Amniotic stem cell (primary cell): Measurements from ENCODE around the gene FMNL2.

ENCODE experiments used
- DNase-seq: peaks from one replicate; lab custom pipeline; 2025; lab: John Stamatoyannopoulos, UW

The FMNL2 gene

DNA sequence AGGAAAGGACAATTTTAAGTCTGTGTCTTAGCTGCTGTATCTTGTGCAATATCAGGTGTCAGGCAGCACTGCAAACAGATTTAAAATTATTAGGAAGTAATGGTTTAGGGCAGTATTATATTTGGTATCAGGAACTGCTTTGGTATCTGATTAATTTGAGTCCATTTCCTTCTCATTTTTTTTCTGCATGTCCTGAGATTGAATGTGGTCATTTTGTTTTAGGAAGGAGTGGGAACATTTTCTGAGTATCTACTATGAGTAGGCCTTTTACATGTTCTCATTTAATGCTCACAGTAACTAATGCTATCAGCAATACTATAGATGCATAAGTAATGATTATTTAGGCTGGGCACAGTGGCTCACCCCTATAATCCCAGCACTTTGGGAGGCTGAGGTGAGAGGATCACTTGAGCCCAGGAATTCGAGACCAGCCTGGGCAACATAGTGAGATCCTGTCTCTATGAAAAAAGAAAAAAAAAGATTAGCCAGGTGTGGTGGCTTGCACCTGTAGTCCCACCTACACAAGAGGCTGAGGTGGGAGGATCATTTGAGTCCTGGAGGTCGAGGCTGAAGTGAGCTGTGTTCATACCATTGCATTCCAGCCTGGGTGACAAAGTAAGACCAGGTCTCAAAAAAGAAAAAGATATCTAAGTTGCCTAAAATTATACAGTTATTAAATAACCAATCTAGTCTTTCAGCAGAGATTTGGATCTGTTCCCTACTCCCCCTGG lies 4.7 kb downstream of the FMNL2 start:
- no peak for DNase-seq

DNA sequence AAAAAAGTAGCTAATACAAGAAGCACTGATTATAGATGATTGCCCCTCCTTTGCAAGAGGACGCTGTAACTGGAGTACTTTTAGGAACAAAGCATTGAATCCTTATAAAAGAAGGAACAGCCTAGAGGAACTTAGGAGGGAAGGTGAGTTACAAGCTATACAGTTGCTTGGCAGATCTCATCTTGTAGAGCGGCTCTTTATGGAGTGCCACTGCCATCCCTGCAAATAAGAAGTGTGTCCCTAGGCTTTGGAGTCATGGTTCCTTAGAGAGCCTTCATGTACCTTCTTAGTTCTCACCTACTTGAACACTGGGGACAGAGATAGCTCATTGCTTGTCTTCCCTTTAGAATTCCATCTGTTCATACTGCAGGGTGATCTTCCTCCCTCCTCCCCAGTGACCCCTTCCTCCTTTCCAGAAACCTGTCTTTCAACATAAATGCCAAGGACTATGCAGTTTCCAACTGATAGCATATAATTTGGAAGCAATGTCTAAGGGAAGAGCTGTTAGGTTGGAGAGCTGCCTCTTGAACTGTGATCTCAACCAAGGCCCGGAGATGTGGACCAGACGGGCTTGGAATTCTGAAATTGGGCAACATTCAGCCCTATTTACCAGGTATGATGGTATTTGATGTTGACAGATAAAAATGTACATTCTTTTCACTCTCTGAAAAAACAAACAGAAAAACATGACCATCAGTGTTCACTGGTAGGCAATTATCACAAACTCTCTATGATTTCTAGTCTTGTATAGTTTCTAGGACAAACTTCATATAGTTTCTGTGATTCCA lies 7.5 kb downstream of the FMNL2 start:
- no peak for DNase-seq

DNA sequence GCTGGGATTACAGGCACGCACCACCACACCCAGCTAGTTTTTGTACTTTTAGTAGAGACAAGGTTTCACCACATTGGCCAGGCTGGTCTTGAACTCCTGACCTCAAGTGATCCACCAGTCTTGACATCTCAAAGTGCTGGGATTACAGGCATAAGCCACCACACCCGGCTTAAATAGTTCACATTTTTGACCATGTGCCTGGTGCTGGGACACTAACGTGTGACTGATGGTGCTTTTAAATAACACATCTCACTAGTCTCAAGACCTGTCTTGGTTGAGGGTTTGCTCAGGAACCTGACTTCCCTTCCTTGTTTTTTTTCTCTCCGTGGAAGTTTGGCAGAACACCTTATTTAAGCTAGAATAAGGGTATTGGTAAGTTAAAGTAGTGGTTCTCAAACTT lies 8.5 kb downstream of the FMNL2 start:
- DNase-seq: no peak

DNA sequence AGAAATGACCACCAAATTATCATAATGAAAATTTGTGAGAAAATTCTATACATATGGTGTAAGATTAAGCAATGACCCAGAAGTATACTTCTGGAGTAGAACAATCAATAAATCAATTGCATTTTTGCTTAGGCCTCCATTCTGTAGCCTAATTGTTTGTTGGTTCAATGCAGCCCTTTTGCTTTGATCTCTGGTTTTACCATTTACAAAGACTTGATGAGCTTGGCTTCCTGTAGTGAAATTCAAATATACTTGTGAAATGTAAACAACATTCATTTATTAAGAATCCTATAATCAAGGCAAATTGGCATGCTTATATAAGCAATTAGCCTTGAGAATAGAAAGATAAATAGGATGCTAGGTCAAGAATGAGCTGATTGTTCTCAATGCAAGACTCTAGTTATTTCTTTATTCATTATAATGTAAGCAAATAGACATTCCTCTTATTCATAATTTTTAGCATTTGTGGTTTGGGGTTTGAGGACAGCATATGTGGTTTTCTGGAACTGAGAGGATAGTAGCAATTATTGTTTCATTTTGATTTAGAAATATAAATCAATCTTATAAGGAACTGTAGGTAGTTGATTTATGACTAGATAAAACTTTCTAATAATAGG lies 9.7 kb downstream of the FMNL2 start:
- DNase-seq: no peak

DNA sequence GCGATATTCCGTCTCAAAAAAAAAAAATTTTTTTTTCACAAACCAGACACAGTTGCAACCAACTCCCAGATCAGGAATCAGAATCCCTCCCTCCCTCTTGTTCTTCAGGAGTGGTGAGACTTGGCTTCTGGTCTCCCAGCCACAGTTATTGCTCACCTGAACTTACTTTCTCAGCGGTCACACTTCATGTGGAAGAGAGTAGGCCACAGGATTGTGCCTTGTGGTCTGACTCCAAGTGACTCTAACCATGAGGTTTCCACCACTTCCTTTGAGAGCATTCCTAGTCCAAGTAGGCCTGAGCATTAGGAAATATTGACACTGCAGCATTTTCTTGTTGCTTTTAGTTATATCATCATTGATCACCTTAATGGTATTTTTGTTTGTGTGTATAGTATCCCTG lies 12.1 kb downstream of the FMNL2 start:
- no peak for DNase-seq

DNA sequence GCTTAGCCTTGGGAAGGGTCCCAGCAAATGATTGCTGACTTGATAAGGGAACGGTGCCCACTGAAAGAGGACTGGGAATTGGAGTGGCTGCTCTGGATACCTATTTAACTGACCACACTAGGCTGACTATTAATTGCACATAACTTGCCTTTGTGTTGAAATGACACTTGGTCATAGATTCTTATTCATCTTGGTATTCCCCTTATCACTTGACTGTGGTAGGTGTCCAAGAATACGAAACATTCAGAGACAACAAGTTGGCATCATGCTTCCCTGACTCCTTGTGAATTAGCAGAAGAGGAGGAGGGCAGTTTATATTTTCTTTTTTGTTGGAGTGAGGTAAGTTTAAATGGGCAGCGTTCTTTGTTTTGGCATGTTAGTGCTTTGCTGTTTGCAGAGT lies 13.4 kb downstream of the FMNL2 start:
- no peak for DNase-seq

DNA sequence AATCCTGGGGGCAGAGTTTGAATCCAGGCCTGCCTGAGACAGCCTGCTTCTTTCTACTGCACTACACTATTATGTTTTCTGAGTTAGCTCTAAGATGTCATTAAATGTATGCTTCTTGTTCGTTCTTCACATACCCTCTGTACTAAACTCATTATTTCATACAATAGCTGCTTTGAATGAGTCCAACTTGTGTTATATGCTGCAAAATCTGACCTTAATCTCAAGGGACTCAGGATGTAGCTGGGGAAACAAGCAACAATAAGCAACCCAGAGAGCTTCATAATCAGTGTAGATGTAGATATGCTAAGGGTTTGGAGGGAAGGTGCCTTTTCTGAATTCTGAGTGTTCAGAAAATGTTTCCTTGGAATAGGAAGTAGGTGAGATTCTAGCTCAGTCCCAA lies 14.4 kb downstream of the FMNL2 start:
- DNase-seq: no peak

DNA sequence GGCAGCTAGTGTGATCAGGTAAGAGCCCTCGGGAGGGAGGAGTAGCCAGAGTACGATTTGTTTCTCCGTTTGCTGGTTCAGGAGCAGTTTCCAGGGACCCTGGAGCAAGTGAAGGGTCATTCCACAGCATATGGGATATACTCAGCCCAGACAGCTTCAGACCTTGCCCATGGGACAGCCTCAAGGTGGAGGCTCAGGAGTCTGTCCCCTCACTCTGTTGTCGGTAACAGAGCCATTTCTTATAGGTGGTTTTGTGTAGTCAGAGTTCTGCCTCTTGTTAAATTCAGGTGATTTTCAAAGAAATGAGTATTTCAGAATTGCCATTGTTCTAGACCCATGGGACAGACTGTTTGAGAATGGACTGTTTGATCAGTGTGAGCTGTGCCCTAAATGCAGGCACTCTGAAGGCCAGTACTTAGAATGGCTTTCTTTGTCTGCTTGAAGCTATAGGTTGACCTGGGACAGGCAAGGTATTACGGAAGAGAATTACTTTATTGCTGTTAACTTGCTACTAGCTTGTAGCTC lies 15.2 kb downstream of the FMNL2 start:
- no peak for DNase-seq

DNA sequence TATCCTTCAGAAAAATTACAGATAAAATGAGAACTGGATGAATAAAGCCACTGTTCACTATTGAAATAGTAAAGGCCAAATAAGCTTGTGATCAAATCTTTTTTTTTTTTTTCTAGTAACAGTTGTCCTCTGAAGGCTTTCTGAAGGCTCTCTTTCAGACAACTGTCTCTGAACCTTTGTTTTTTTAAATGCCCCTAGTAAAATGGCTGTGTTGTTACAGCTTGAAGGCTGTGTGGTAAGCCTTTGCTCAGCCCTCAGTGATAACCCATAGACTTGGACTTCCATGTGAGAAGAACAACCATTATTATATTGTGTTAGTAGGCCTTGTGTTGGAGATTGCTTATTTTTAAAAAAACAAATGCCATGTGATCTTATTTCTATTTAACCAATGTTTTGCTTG lies 17.6 kb downstream of the FMNL2 start:
- no peak for DNase-seq

DNA sequence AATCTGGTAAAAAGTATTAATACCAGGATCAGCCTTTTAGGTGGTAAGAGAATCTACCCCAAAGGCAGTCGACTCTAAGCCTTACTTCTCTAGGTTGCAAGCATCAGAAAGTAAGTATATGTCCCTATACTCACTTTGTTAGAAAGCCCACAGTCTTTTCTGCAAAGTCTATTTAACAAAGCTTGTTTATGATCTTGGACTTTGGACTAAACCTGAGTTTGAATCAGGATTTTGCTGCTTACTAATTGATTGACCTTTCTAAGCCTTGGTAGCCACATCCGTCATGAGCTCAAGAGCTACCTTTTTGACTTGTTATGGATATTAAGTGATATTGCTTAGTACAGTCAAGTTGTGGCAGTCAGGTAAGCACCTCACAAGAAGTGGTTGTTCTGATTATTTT lies 18.4 kb downstream of the FMNL2 start:
- no peak for DNase-seq

DNA sequence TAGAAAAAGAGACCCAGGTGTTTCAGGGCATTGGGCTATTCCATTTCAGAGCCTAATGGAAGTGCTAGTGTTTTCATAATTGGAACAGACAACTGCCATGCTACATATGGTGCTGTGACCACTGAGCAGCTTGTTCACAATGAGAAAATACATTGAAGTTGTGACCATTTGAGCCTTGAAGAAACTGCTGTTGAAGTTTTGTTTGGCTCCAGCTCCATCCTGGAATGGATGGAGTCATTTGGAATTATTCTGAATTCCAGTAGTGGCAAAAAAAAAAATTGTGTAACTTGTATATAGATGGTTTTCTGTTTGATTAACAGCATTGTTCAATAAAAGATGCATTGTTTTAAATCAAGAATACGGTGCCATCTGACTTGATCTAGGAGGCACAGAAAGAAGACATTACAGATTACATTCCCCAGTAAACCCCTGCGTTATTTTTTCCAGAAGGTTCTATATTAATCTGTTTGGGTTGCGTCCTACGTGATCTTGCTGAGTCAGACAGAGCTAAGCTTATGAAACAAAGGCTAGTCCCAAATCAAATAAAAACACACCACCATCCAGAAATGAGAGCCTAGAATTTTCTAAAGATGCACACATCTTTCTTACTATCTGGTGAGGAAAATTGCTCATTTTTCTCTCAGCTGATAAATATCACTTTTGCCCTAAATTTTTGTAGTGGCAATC lies 19.2 kb downstream of the FMNL2 start:
- no peak for DNase-seq

DNA sequence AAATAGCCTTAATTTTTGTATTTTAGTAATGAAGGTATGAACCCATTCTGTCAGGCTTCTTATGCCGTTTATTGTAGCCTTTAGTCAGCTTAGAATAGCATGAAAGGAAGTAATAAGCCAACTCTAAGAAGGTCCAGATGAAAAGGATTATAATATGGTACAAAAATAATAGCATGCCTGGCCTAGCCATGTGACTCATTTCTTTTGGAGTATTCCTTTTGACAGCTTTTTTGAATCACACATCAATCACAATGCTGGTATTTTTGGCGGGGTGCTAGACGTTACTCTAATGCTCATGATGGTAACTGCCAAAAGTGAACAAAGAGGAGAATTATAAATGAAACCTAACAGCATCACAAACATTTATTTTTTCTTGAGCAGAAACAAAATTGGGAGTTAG lies 19.9 kb downstream of the FMNL2 start:
- no peak for DNase-seq

DNA sequence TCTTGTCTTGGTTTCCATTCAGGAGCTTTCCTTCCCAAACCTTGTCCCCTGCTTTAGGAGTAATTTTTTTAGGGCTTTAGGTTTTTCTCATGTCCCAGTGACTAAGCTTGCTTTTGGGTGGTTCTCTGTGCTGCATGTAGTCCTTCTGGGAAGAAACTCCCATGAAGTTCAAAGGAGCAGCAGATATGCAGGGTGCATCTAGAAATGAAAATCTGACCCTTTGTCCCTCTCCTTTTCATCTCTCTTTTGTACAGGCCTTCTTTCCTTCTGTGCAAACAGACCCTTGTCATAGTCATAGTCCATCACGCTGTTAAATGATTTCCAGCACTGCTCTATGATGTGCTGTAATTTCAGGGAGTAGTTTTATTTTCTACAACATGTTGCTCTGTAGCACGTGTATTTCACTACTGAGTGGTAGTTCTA lies 20.4 kb downstream of the FMNL2 start:
- no peak for DNase-seq

DNA sequence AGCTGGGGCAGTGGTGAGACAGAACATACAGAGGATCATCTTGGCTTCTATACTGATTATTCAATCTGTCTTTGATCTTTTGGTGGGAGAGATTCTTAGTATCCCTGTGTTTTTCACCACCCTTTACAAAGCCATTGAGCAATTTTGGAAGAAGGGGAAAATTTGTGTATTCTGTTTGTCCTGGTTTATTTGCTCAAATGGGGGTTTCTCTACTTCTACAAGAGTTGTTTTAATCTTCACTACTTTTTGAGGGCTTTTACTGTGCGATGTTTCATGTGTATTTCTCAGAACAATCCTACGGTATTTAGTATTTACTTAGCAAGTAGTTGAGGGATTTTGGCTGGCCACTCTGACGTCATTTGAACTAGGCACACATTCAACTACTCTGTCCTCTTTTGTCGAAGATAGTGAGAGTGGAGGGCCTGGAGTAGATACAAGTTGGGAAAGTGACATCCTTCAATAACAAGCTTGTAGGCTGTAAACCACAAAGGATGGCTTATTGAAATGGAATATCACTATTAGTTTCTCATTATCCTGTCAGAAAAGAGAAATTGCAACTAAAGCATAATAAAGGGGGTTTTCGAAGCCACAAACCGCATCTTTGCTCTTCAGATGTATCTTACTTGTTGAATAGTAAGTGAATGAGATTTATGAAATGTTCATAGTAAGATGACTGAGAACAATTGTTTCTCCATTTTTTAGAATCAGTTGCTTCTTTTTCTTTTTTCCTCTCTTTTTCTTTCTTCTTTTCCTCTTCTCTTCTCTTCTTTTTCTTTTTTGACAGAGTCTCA lies 24.8 kb downstream of the FMNL2 start:
- no peak for DNase-seq

DNA sequence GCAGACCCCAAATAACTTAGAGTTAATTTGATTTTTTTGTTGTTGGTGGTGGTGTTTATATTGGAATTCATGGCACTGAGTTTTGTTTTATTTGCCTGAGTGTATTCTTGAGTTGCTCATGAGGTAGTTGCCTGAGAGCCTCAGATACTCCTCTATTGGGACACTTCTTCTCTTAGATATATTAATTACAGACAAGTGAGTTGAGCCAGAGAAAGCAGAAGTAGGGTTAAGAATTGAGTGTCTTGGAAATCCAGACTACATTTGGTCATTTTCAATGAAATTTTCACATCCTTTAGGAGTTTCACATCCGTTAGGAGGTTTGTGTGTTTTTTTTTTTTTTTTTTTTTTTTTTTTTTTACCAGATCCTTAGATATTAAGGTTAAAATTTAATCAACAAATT lies 29.0 kb downstream of the FMNL2 start:
- no peak for DNase-seq

DNA sequence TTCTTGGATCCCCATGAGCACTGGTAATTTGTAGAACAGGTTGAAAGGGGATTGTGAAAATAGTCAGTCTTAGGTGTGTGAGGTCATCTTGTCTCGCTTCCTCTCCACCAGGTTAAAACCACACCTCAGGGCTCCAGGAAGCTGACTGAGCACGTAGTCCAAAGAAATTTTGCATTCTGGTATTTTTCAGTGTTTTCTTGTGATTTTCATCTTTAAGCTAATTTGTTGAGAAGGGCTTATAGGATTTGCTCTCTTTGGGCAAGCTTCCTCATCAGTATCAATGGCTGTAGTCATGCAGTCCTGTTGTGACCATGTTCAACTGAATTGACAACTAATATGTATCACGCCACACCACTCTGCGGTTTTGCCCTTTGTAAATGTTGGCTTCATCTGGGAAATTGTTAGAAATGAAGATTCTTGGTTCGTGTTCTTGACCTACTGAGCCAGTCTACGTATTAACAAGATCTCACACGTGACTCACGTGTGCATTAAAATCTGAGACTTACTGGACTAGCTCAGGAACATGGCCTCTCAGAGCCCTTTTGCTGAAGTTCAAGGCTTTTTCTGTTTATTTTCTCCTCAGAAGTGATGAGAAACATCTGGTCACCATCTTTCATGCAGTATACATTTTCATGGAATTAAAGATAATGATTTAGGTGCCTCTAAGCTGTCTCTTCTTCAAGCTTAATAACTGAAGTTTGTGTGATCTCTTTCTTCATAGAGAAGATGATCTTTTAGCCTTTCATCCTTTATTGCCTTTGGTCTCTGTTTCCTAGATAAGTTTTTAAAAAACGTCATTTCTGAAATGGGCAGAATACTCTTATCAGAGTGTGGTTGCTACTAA lies 32.8 kb downstream of the FMNL2 start:
- no peak for DNase-seq

DNA sequence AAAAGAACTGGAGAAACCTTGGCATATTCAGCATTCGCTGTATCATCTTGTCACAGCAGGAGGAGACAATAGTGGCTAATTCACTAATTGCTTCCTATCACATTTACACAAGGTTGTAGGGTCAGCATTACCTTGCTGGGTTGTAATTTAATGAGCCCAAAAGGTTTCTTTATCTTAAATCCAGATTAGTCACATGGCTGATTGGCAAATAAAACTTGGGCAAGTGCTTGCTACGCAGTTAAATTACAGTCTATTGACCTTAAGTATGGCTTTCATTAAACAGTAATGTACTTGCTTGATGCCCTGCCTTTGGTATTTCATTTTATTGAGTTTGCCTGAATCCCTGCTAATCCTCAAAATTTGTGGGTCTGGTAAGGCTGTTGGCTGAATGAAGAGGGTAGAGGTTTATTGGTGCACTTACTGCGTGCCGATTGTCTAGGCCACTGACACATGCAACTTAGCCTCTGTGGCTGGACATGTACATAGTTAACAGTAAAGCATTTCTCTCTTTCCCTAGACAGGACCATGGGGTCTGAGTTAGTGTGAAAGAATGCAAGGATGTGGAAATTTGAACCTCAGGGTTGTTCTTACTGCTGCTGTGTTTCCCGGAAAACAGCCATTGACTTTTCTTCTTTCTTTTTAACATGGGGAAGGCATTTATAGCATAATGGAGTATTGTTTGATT lies 34.3 kb downstream of the FMNL2 start:
- no peak for DNase-seq

DNA sequence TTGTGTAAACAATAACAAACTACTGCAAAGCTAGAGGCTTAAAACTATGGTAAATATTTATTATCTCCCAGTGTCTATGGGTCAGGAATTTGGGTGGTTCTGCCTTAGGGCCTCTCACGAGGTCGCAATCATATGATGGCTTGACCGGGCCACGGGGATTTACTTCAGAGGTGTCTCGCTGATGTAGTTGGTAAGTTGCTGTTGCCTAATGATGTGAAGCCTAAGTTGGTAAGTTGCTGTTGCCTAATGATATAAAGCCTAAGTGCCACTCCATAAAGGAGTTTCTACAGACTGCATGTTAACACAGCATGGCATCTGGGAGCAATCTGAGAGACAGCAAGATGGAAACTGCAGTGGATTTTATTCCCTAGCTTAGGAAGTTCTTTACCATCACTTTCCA lies 35.8 kb downstream of the FMNL2 start:
- DNase-seq: no peak

DNA sequence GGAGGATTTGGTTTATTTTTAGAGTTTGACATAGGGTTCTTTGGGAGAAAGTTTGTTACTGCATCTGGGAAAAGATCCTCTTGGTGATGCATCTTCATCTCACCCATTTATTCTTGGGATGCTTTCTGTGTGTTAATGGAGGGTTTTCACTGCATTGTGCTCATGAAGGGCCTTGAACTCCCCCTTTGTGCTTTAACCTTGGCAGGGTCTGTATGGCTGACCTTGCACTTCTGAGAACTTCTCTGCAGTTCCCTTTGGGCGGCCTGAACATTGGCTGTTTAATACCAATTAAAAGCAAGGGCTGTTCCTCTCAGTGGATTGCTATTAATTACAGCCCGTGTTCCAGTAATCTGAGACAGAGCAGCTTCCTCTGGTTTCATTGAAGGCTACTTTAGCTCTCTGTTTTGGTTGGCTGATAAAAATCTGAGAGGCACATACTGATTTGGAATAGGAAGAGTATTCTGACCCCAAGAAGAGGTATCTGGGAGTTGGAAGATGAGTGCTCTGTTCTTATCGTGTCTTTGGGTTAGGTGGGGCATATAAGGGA lies 37.5 kb downstream of the FMNL2 start:
- no peak for DNase-seq

DNA sequence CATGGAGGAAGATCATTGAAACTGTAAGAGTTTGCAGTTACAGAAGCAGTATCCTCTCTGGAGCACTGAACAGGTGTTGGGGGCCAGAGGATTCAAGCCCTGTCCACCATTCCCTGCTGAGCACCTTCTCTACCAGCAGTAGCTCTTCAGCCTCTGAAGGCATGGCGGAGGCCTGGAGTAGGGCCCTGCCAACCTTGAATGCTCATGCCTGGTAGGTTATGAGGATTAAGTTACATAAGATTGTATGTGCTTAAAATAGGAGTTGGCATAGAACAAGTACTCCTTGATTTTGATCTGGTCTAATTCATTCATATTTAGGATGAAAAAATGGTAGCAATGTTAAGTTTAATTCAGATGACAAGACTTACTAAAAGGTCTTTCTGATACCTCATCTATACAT lies 40.2 kb downstream of the FMNL2 start:
- DNase-seq: no peak
